Mucosa of descending colon (tissue), 3 donors: ENCODE data around the gene TBC1D1. TPM values are rescaled to one million over a fixed set of nuclear protein-coding genes. Genes with fewer than 3 reads are reported as not detected.

Source experiments
- ATAC-seq: fragments of 200-7000 bp; cut with Tn5 transposase; one replicate; pipeline ENCODE4 v1.9.1; 2020; ENCODE audit warnings: mild to moderate bottlenecking, moderate library complexity
- DNase-seq, 3 donors: peaks; one replicate each; pipeline ENCODE4 v3.0.0-alpha.2; 2020
- H3K36me3 ChIP-seq: fragments of 200-600 bp; one replicate; pipeline ENCODE4 v1.8.0; 2021; ENCODE audit warnings: low read depth, mild to moderate bottlenecking
- H3K4me1 ChIP-seq: fragments of 200-600 bp; one replicate; pipeline ENCODE4 v1.8.0; 2021; ENCODE audit warnings: low read depth, mild to moderate bottlenecking
- H3K4me3 ChIP-seq: fragments of 200-600 bp; one replicate; pipeline ENCODE4 v1.8.0; 2021; ENCODE audit warnings: mild to moderate bottlenecking
- H3K9me3 ChIP-seq: fragments of 200-600 bp; one replicate; pipeline ENCODE4 v1.8.0; 2021; ENCODE audit warnings: mild to moderate bottlenecking
- intact Hi-C, 2 donors: fragments of 100-400 bp; cut with DNase I in 1 of 2; cut with micrococcal nuclease in 1 of 2; formaldehyde crosslinking; loops; one replicate each; pipeline versions ENCODE4 v1.11.0 to v1.11.1; 2022; cut with DNase I, micrococcal nuclease
- total RNA-seq, 3 donors: library from RNA; stranded (reverse); fragmentation: NEBNext Ultra II Directional in 2 of 3; extraction: Animal tissue kit (Norgen Biotek cat#: 25700) in 2 of 3; gene quantifications; one replicate each; pipeline versions ENCODE4 v1.2.1 to v1.2.4, GENCODE V29; 2021 to 2023
- TF ChIP-seq, protein P1 (sequence below): fragments of 200-600 bp; IDR thresholded peaks from one replicate; pipeline ENCODE4 v1.8.0; 2022; ENCODE audit warnings: antibody characterized with exemption, mild to moderate bottlenecking
- donor health status: DM: no; HTN: no; CAD: no; lungs with moderate emphysema.
- donor health status: DM: no; HTN: no; CAD: no.
- donor health status: DM: no; HTN: yes; CAD: no.

TBC1D1 gene
- total RNA-seq, 3 donors from 2014 or later: 50.2 to 249 (median 71.6) TPM

GRCh38 chr4:37998226-37998625 is 107.3 kb downstream of the TBC1D1 start:
- ATAC-seq (no peak), DNase-seq (no peak)
- intact Hi-C loops: no loop called here
- TF ChIP-seq, protein P1, sequence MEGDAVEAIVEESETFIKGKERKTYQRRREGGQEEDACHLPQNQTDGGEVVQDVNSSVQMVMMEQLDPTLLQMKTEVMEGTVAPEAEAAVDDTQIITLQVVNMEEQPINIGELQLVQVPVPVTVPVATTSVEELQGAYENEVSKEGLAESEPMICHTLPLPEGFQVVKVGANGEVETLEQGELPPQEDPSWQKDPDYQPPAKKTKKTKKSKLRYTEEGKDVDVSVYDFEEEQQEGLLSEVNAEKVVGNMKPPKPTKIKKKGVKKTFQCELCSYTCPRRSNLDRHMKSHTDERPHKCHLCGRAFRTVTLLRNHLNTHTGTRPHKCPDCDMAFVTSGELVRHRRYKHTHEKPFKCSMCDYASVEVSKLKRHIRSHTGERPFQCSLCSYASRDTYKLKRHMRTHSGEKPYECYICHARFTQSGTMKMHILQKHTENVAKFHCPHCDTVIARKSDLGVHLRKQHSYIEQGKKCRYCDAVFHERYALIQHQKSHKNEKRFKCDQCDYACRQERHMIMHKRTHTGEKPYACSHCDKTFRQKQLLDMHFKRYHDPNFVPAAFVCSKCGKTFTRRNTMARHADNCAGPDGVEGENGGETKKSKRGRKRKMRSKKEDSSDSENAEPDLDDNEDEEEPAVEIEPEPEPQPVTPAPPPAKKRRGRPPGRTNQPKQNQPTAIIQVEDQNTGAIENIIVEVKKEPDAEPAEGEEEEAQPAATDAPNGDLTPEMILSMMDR: no peak
- H3K4me1 ChIP-seq: peaks cover 6% of the 10 kb centered on the region
- no peaks in the 10 kb centered on the region for H3K36me3 ChIP-seq
- no peaks in the 10 kb centered on the region for H3K9me3 ChIP-seq
- H3K4me3 ChIP-seq: no peak overlapping the region

DNA sequence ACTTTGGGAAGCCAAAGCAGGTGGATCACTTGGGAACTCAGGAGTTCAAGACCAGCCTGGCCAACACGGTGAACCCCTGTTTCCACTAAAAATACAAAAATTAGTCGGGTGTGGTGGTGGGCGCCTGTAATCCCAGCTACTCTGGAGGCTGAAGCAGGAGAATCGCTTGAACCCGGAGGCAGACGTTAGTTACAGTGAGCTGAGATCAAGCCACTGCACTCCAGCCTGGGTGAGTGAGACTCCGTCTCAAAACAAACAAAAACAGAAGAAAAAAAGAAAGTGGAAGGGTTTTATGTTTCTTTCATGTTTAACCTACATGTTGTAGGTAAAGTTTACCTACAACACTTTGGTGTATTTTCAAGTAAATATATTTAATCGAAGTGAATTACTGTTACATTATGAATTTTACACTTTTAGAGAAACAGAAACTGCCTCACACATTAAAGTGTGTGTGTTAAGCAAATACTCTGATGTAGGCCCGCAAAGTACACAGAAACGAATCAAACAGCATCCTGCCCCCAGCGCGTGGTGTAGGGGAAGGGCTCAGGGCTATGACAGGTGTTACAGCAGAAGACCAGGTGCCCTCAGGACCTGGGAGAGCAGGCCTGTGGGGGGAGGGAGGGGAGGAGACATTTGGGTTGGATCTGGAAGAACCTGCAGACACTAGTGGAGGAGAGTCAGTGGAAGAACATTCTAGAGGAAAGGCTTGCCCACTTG is 108.3 kb downstream of the TBC1D1 start:
- TF ChIP-seq, protein P1: no peak
- no peak overlapping the region for H3K4me3 ChIP-seq
- DNase-seq (peak in 2 of 3 donors; percentile 57 to 59), ATAC-seq (peak; percentile 83)
- peaks cover 6% of the 10 kb centered on the region for H3K4me1 ChIP-seq
- no peaks in the 10 kb centered on the region for H3K9me3 ChIP-seq
- intact Hi-C loops: no loop called here
- no peaks in the 10 kb centered on the region for H3K36me3 ChIP-seq

GRCh38 chr4:37999965-38000364 is 109.1 kb downstream of the TBC1D1 start:
- Histone ChIP-seq H3K9me3 (no peaks in the 10 kb centered on the region), H3K4me3 (no peak overlapping the region), H3K36me3 (no peaks in the 10 kb centered on the region), H3K4me1 (peaks cover 6% of the 10 kb centered on the region)
- ATAC-seq (no peak), DNase-seq (no peak)
- intact Hi-C loops: no loop called here
- TF ChIP-seq, protein P1: no peak

DNA sequence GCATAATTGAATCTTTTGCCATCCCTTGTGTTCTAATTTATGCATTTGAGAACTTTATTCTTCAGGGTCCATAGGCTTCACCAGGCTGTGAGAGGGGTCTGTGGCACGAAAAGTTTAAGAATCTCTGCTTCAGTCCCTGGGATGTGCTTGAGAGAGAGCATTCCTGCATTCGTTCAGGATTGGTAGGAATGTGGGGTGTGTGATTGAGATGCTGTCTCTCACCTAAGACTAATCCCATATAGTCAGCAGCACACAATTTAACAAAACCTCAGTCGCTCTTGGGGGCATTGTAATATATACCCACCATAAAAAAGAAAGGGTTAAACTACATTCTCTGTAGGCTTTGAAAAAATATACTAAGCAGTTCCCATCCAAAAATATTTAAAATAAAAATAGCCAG is 111.0 kb downstream of the TBC1D1 start:
- TF ChIP-seq, protein P1: no peak
- DNase-seq (no peak), ATAC-seq (no peak)
- intact Hi-C loops: no loop called here
- Histone ChIP-seq H3K4me1 (no peaks in the 10 kb centered on the region), H3K4me3 (no peak overlapping the region), H3K36me3 (no peaks in the 10 kb centered on the region), H3K9me3 (no peaks in the 10 kb centered on the region)

GRCh38 chr4:38002451-38003071 is 111.7 kb downstream of the TBC1D1 start:
- no peak for ATAC-seq
- Histone ChIP-seq H3K36me3 (no peaks in the 10 kb centered on the region), H3K4me1 (no peaks in the 10 kb centered on the region), H3K9me3 (no peaks in the 10 kb centered on the region), H3K4me3 (no peak overlapping the region)
- no peak for DNase-seq
- TF ChIP-seq, protein P1: no peak
- intact Hi-C loops: no loop called here
